Lung (tissue), 12 donors: ENCODE data around the gene SEC61B. TPM values are rescaled to one million over a fixed set of nuclear protein-coding genes. Genes with fewer than 3 reads are reported as not detected.

Experiments
- ATAC-seq: fragments of 200-7000 bp; cut with Tn5 transposase; one replicate; pipeline ENCODE4 v1.9.1; 2020; ENCODE audit warnings: moderate number of reproducible peaks; ENCODE audit not compliant: insufficient read depth, low FRiP score
- DNase-seq, 3 donors: peaks; one replicate each; pipeline ENCODE4 v3.0.0-alpha.2; 2013 to 2017
- H3K27ac ChIP-seq, 2 donors: one replicate each; pipeline ENCODE4 v1.5.1; 2013; ENCODE audit warnings: mild to moderate bottlenecking in 2 of 2, moderate library complexity in 2 of 2, control low read depth in 1 of 2, inconsistent platforms in 1 of 2, low read depth in 1 of 2, low read length in 1 of 2
- H3K27me3 ChIP-seq, 3 donors: one replicate each; pipeline ENCODE4 v1.5.1; 2013; ENCODE audit warnings: low read length in 2 of 3; ENCODE audit not compliant: control insufficient read depth in 3 of 3, insufficient read depth in 3 of 3
- H3K36me3 ChIP-seq, 4 donors: one replicate each; pipeline ENCODE4 v1.5.1; 2013; ENCODE audit warnings: low read length in 4 of 4, mild to moderate bottlenecking in 1 of 4, moderate library complexity in 1 of 4; ENCODE audit not compliant: control insufficient read depth in 4 of 4, insufficient read depth in 4 of 4
- H3K4me1 ChIP-seq, 5 donors: one replicate each; pipeline ENCODE4 v1.5.1; 2013; ENCODE audit warnings: low read length in 5 of 5, mild to moderate bottlenecking in 2 of 5, moderate library complexity in 1 of 5; ENCODE audit not compliant: control insufficient read depth in 5 of 5, insufficient read depth in 5 of 5
- H3K4me3 ChIP-seq: one replicate; pipeline ENCODE4 v1.5.1; 2013; ENCODE audit warnings: mild to moderate bottlenecking, control low read depth, moderate library complexity
- H3K9ac ChIP-seq, 2 donors: one replicate each; pipeline ENCODE4 v1.5.1; 2013; ENCODE audit warnings: low read length in 2 of 2, control low read depth in 1 of 2; ENCODE audit not compliant: insufficient read depth in 1 of 2
- H3K9me3 ChIP-seq, 4 donors: one replicate each; pipeline ENCODE4 v1.5.1; 2013; ENCODE audit warnings: low read length in 3 of 4, mild to moderate bottlenecking in 1 of 4, moderate library complexity in 1 of 4; ENCODE audit not compliant: control insufficient read depth in 4 of 4, insufficient read depth in 3 of 4
- WGBS, 2 donors: extraction: QIAGEN DNeasy Blood & Tissue Kit; methylation state at CpG; one replicate each; pipeline ENCODE4 v1.1.7; 2013; 5-methylcytosine and 5-hydroxymethylcytosine counted together
- polyA plus RNA-seq, 2 donors: library from polyadenylated mRNA; stranded (reverse); fragments of 200-250 nt; gene quantifications; one replicate each; pipeline ENCODE4 v1.2.1, GENCODE V29; 2013
- total RNA-seq, 2 donors: library from RNA; depleted of rRNA in 1 of 2; stranded (reverse); fragments of >200 nt in 1 of 2; gene quantifications; one replicate each; pipeline ENCODE4 v1.2.1, GENCODE V29; 2014 to 2021
- TF ChIP-seq, protein P1 (sequence below): IDR thresholded peaks from 2 replicates; pipeline ENCODE4 v1.5.1; 2012; ENCODE audit warnings: mild to moderate bottlenecking; ENCODE audit errors: control extremely low read depth, extremely low read depth
- donor health status: control.
- donor health status: control.
- donor health status: Bipolar disorder and iron deficiency.
- donor health status: healthy.
- donor health status: DM: yes; HTN: yes; CAD: no.

Gene SEC61B
- total and polyA plus RNA-seq, 4 donors: 35.9 to 516 (median 267) TPM

DNA sequence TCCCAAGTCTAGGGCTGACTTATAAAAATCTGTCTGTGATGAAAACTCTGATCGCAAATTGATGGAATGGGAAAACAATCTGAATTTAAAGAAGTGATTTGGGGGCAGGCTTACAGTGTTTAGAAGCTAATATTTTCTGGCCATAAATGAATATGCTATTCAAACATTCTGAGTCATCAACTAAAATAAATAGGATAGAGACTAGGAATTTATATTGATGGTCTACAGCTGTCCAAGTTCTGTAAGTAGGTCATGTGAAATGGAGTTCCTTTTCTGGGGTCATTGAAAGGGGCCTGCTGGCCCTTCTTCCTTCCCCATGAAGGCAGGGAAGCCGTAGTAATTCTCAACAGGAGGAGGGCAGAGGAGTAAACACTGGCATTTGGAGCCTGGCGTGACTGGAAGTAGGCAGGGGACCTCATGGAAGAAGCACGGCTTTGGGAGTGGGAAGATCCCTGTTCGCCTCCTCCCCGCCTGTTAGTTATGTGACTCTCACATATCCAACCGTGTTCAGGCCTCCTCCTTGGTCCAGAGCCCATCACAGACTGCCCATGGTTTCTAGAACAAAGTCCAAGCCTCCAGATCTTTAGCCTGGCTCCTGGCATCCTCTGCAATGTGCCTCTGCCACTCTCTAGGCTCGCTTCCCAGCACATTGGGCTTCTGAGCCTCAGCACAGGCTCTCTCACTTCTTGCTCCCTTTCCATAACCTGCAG lies 32.0 kb upstream of the SEC61B start:
- H3K27ac ChIP-seq: no peak overlapping the region
- no peak overlapping the region for H3K9ac ChIP-seq
- ATAC-seq (no peak), DNase-seq (no peak)
- peaks cover 0 to 6% (median 2%) of the 10 kb centered on the region in 5 donors for H3K4me1 ChIP-seq
- no peaks in the 10 kb centered on the region for H3K9me3 ChIP-seq
- WGBS, 2 donors: 79 to 86% methylated on average over 8 of the region's 8 CpGs
- H3K36me3 ChIP-seq: no peaks in the 10 kb centered on the region
- TF ChIP-seq, protein P1, sequence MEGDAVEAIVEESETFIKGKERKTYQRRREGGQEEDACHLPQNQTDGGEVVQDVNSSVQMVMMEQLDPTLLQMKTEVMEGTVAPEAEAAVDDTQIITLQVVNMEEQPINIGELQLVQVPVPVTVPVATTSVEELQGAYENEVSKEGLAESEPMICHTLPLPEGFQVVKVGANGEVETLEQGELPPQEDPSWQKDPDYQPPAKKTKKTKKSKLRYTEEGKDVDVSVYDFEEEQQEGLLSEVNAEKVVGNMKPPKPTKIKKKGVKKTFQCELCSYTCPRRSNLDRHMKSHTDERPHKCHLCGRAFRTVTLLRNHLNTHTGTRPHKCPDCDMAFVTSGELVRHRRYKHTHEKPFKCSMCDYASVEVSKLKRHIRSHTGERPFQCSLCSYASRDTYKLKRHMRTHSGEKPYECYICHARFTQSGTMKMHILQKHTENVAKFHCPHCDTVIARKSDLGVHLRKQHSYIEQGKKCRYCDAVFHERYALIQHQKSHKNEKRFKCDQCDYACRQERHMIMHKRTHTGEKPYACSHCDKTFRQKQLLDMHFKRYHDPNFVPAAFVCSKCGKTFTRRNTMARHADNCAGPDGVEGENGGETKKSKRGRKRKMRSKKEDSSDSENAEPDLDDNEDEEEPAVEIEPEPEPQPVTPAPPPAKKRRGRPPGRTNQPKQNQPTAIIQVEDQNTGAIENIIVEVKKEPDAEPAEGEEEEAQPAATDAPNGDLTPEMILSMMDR: no peak
- peaks cover 0 to 2% (median 0%) of the 10 kb centered on the region in 3 donors for H3K27me3 ChIP-seq
- no peak overlapping the region for H3K4me3 ChIP-seq

- H3K4me1 ChIP-seq: peaks cover 0 to 4% (median 0%) of the 10 kb centered on the region in 5 donors
- H3K36me3 ChIP-seq: no peaks in the 10 kb centered on the region
- DNase-seq (no peak), ATAC-seq (no peak)
- H3K27me3 ChIP-seq: peaks cover 0 to 2% (median 0%) of the 10 kb centered on the region in 3 donors
- TF ChIP-seq, protein P1: no peak
- H3K4me3 ChIP-seq: no peak overlapping the region
- WGBS, 2 donors: 92 to 98% methylated on average over 3 of the region's 3 CpGs
- H3K27ac ChIP-seq: no peak overlapping the region
- H3K9ac ChIP-seq: no peak overlapping the region
- H3K9me3 ChIP-seq: no peaks in the 10 kb centered on the region
Measured at GRCh38 chr9:99190597-99191283, 31.3 kb upstream of the SEC61B start.

DNA sequence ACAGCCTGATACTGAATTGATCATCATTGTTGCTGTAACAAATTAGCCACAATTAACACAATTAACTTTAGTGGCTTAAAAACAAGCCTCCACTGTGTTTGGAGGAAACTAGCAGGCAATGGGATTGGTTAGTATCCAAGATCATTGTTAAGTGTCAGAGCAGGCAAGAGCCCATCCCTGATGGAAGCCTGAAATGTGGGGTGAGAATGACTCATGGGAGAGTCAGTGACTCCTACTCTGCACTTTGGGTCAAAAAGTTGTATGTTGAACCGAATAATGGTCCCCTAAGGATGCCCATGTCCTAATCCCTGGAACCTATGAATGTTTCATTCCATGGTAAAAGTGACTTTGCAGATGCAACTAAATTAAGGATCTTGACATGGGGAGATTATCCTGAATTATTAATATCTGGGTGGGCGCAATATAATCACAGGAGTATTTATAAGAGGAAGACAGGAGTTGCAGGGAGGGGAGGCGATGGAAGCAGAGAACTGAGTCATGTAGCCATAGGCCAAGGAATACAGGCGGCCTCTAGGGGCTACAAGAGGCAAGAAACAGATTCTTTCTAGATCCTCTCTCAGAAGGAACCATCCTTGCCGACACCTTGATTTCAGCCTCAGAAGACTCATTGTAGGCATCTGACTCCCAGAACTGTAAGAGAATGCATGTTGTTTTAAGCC lies 29.2 kb upstream of the SEC61B start:
- Histone ChIP-seq H3K27me3 (no peaks in the 10 kb centered on the region), H3K9ac (no peak overlapping the region), H3K4me1 (peaks cover 0 to 4% (median 0%) of the 10 kb centered on the region in 5 donors), H3K27ac (no peak overlapping the region), H3K9me3 (no peaks in the 10 kb centered on the region), H3K36me3 (no peaks in the 10 kb centered on the region), H3K4me3 (no peak overlapping the region)
- DNase-seq (no peak), ATAC-seq (no peak)
- WGBS, 2 donors: 85 to 88% methylated on average over 5 of the region's 5 CpGs
- TF ChIP-seq, protein P1: no peak
